Panc1 (cell line): ENCODE measurements around the gene PCNX2. TPM values are rescaled to one million over a fixed set of nuclear protein-coding genes. Genes with fewer than 3 reads are reported as not detected.

ENCODE experiments used
- ATAC-seq: fragments of 200-7000 bp; cut with Tn5 transposase; 2 replicates; pipeline ENCODE4 v1.9.1; 2020; ENCODE audit warnings: mild to moderate bottlenecking, moderate library complexity
- BruUV-seq: library from RNA; stranded (reverse); fragments of 400-500 nt; replicated peaks from 2 replicates; lab custom pipeline; 2021; lab: Mats Ljungman, UMichigan
- CTCF ChIA-PET: fragments of 300-600 bp; sonication (Branson Sonifier 250); formaldehyde crosslinking; loops from one replicate; lab custom pipeline; 2022; ENCODE audit warnings: antibody characterized with exemption; lab: Charles Lee
- POLR2A ChIA-PET: fragments of 300-600 bp; sonication (Branson Sonifier 250); formaldehyde crosslinking; loops from one replicate; lab custom pipeline; 2022; ENCODE audit warnings: antibody characterized with exemption; lab: Charles Lee
- DNase-seq: peaks from one replicate; pipeline ENCODE4 v3.0.0-alpha.2; 2010; ENCODE audit warnings: low read depth, low spot score
- H3K27ac ChIP-seq: 2 replicates; pipeline ENCODE4 v1.5.1; 2011; ENCODE audit warnings: mild to moderate bottlenecking, low read length, inconsistent platforms
- H3K27me3 ChIP-seq: fragments of 200-500 bp; sonication (Bioruptor generic); 2 replicates; pipeline ENCODE4 v1.6.0; 2014; ENCODE audit warnings: low read length, inconsistent platforms; ENCODE audit not compliant: control insufficient read depth, insufficient read depth
- H3K36me3 ChIP-seq: fragments of 200-500 bp; sonication (Bioruptor generic); 2 replicates; pipeline ENCODE4 v1.5.1; 2014; ENCODE audit warnings: inconsistent platforms, mild to moderate bottlenecking, low read length, moderate library complexity; ENCODE audit not compliant: control insufficient read depth, insufficient read depth
- H3K4me1 ChIP-seq: 2 replicates; pipeline ENCODE4 v1.5.1; 2011; ENCODE audit warnings: inconsistent platforms, mild to moderate bottlenecking, low read length, moderate library complexity; ENCODE audit not compliant: control insufficient read depth, insufficient read depth
- H3K4me3 ChIP-seq, 2 experiments: 2 replicates each; pipeline ENCODE4 v1.5.1; 2011 to 2012; ENCODE audit warnings: low read depth in 2 of 2, low read length in 2 of 2, mild to moderate bottlenecking in 2 of 2, inconsistent platforms in 1 of 2, moderate library complexity in 1 of 2
- H3K9me3 ChIP-seq: fragments of 200-500 bp; sonication (Bioruptor generic); 2 replicates; pipeline ENCODE4 v1.5.1; 2014; ENCODE audit warnings: low read depth, mild to moderate bottlenecking, inconsistent platforms, low read length, moderate library complexity; ENCODE audit not compliant: control insufficient read depth, insufficient read depth
- CTCF ChIP-seq: fragments of 450-650 bp; IDR thresholded peaks from 2 replicates; pipeline ENCODE4 v1.5.1; 2017; ENCODE audit warnings: mild to moderate bottlenecking
- POLR2AphosphoS5 ChIP-seq: IDR thresholded peaks from 2 replicates; pipeline ENCODE4 v1.6.1; 2012; ENCODE audit warnings: mild to moderate bottlenecking, low read depth, low read length, moderate library complexity
- REST ChIP-seq, 2 experiments: IDR thresholded peaks; 2 replicates each; pipeline ENCODE4 v1.6.1; 2011 to 2012; ENCODE audit warnings: low read depth in 2 of 2, control low read depth in 1 of 2, low read length in 1 of 2, mild to moderate bottlenecking in 1 of 2, moderate library complexity in 1 of 2; ENCODE audit not compliant: insufficient read depth in 1 of 2
- SIN3A ChIP-seq: IDR thresholded peaks from 2 replicates; pipeline ENCODE4 v1.6.1; 2012; ENCODE audit warnings: low read depth, mild to moderate bottlenecking, low read length, moderate library complexity, borderline replicate concordance; ENCODE audit not compliant: insufficient read depth
- TCF7L2 ChIP-seq: IDR thresholded peaks from 2 replicates; pipeline ENCODE4 v1.6.1; 2011; ENCODE audit warnings: mild to moderate bottlenecking, low read depth, low read length, inconsistent platforms
- in situ Hi-C: cut with HindIII; loops from 2 replicates; pipeline ENCODE4 v1.10.0; 2016; ENCODE audit warnings: low sequenced_read_pairs, low pct_unique_long_range_greater_than_20kb
- intact Hi-C: fragments of 100-400 bp; cut with micrococcal nuclease; formaldehyde crosslinking; loops from one replicate; pipeline ENCODE4 v1.10.0; 2022; ENCODE audit not compliant: unreplicated experiment
- total RNA-seq: library from RNA; stranded (reverse); gene quantifications from one replicate; pipeline ENCODE4 v1.2.1, GENCODE V29; 2021; ENCODE audit not compliant: unreplicated experiment

Gene PCNX2
- total RNA-seq, 1 experiment from 2014 or later: 2.6 TPM

GRCh38 chr1:233251201-233251720, 44.3 kb downstream of the PCNX2 start:
- TF ChIP-seq CTCF: no peak
- no peak for TF ChIP-seq REST (IDR thresholded peaks at IDR 0.05; ENCODE audit: insufficient read depth in 1 of 2, low read depth in 2 of 2, low read length in 1 of 2)
- no peak for TF ChIP-seq TCF7L2
- no peak for TF ChIP-seq SIN3A
- TF ChIP-seq POLR2AphosphoS5: no peak

GRCh38 chr1:233248014-233248413, 47.5 kb downstream of the PCNX2 start:
- intact Hi-C loops (no loop called here), in situ Hi-C loops (no loop called here)
- Histone ChIP-seq H3K4me1 (no peaks in the 10 kb centered on the region), H3K4me3 (no peak overlapping the region), H3K27me3 (no peaks in the 10 kb centered on the region), H3K36me3 (no peaks in the 10 kb centered on the region), H3K9me3 (no peaks in the 10 kb centered on the region), H3K27ac (no peak overlapping the region)
- ChIA-PET CTCF (no interaction called here), POLR2A (no interaction called here)
- no TSS peak for BruUV-seq
- TF ChIP-seq REST (IDR thresholded peaks at IDR 0.05; ENCODE audit: insufficient read depth in 1 of 2, low read depth in 2 of 2, low read length in 1 of 2): no peak
- TF ChIP-seq SIN3A: no peak
- TF ChIP-seq CTCF: no peak
- no peak for TF ChIP-seq TCF7L2
- TF ChIP-seq POLR2AphosphoS5: no peak
- ATAC-seq (no peak), DNase-seq (no peak)

More at GRCh38 chr1:233251201-233251720, 44.3 kb downstream of the PCNX2 start:
- Histone ChIP-seq H3K4me1 (no peaks in the 10 kb centered on the region), H3K36me3 (no peaks in the 10 kb centered on the region), H3K27me3 (no peaks in the 10 kb centered on the region), H3K9me3 (no peaks in the 10 kb centered on the region), H3K27ac (no peak overlapping the region), H3K4me3 (no peak overlapping the region)
- ChIA-PET CTCF (no interaction called here), POLR2A (no interaction called here)
- DNase-seq (no peak), ATAC-seq (no peak)
- intact Hi-C loops (no loop called here), in situ Hi-C loops (no loop called here)
- no TSS peak for BruUV-seq
